Lower lobe of right lung (tissue), 2 donors: ENCODE results near the gene CTSL. TPM values are rescaled to one million over a fixed set of nuclear protein-coding genes. Genes with fewer than 3 reads are reported as not detected.
A peak's percentile ranks its signal among the peaks of the same experiment; 100 is the strongest.

Experiments
- ATAC-seq, 2 donors: fragments of 200-7000 bp; cut with Tn5 transposase; one replicate each; pipeline ENCODE4 v1.9.1; 2020 to 2022; ENCODE audit warnings: mild to moderate bottlenecking in 2 of 2, moderate library complexity in 2 of 2
- DNase-seq: peaks from one replicate; pipeline ENCODE4 v3.0.0-alpha.2; 2020
- H3K27ac ChIP-seq: fragments of 200-600 bp; one replicate; pipeline ENCODE4 v1.8.0; 2022
- H3K27me3 ChIP-seq: fragments of 200-600 bp; one replicate; pipeline ENCODE4 v1.8.0; 2022; ENCODE audit warnings: low read depth
- H3K36me3 ChIP-seq: fragments of 200-600 bp; one replicate; pipeline ENCODE4 v1.8.0; 2022; ENCODE audit warnings: mild to moderate bottlenecking
- H3K4me1 ChIP-seq: fragments of 200-600 bp; one replicate; pipeline ENCODE4 v1.8.0; 2022
- H3K4me3 ChIP-seq: fragments of 200-600 bp; one replicate; pipeline ENCODE4 v1.8.0; 2022; ENCODE audit warnings: mild to moderate bottlenecking
- H3K9me3 ChIP-seq: fragments of 200-600 bp; one replicate; pipeline ENCODE4 v1.8.0; 2022
- intact Hi-C: fragments of 100-400 bp; cut with DNase I; formaldehyde crosslinking; loops from one replicate; pipeline ENCODE4 v1.11.0; 2022
- long read RNA-seq: library from polyadenylated mRNA; unstranded; transcript quantifications from one replicate; pipeline ENCODE4 v2.0.0, GENCODE V29; 2021
- total RNA-seq: library from RNA; stranded (reverse); fragmentation: NEBNext Ultra II Directional; extraction: Animal tissue kit (Norgen Biotek cat#: 25700); gene quantifications from one replicate; pipeline ENCODE4 v1.2.1, GENCODE V29; 2021
- TF ChIP-seq, protein P1 (sequence below): fragments of 200-600 bp; IDR thresholded peaks from one replicate; pipeline ENCODE4 v1.8.0; 2022; ENCODE audit warnings: antibody characterized with exemption, mild to moderate bottlenecking
- donor health status: DM: no; HTN: yes; CAD: no; lungs with severe emphysema.

The CTSL gene
- total RNA-seq = 208 TPM
- long read RNA-seq, transcript CTSL-201 (8 exons, 1,436 nt) = major isoform, 57 of 147 reads
- long read RNA-seq, transcript CTSL-203 (8 exons, 2,177 nt) = minor isoform, 56 of 147 reads
- long read RNA-seq, partial matches to known transcripts = 12 of 147 reads
- long read RNA-seq, other reads (novel, unspliced or antisense) = 22 of 147 reads

DNA sequence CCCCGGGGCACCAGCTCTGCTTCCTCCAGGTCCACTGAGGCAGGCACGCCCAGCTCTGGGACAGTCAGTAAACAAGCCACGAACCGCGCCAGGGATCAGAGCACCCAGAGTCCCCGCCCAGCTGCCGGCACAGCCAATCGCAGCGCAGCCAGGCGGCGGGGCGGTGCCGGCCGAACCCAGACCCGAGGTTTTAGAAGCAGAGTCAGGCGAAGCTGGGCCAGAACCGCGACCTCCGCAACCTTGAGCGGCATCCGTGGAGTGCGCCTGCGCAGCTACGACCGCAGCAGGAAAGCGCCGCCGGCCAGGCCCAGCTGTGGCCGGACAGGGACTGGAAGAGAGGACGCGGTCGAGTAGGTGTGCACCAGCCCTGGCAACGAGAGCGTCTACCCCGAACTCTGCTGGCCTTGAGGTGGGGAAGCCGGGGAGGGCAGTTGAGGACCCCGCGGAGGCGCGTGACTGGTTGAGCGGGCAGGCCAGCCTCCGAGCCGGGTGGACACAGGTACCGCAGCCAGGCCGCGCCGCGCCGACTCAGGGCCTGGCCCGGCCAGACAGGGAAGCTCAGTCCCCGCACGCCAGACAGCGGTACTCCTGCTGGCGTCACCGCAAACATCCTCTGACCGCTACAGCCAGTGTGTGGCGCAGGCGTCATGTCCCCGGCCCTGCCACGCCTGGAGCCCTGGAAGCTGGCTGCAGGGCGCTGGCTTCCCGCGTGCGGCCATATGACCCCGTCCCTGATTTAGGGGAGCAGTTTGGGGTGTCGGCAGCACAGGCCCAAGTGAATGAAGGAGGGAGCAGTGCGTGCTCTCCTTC is at the start of gene CTSL:
TSS of gene CTSL (plus strand) at position 220 of the 810 bp plus-strand sequence. CDS start 1,485 bp downstream, outside the sequence.
- no peaks in the 10 kb centered on the region for H3K9me3 ChIP-seq
- TF ChIP-seq, protein P1, sequence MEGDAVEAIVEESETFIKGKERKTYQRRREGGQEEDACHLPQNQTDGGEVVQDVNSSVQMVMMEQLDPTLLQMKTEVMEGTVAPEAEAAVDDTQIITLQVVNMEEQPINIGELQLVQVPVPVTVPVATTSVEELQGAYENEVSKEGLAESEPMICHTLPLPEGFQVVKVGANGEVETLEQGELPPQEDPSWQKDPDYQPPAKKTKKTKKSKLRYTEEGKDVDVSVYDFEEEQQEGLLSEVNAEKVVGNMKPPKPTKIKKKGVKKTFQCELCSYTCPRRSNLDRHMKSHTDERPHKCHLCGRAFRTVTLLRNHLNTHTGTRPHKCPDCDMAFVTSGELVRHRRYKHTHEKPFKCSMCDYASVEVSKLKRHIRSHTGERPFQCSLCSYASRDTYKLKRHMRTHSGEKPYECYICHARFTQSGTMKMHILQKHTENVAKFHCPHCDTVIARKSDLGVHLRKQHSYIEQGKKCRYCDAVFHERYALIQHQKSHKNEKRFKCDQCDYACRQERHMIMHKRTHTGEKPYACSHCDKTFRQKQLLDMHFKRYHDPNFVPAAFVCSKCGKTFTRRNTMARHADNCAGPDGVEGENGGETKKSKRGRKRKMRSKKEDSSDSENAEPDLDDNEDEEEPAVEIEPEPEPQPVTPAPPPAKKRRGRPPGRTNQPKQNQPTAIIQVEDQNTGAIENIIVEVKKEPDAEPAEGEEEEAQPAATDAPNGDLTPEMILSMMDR = peak; percentile 22
- peak; percentile 96 to 97 for ATAC-seq
- peak within 1 kb of the TSS; percentile 90 for H3K27ac ChIP-seq
- H3K27me3 ChIP-seq = no peaks in the 10 kb centered on the region
- H3K4me1 ChIP-seq = peaks cover 32% of the 10 kb centered on the region
- H3K4me3 ChIP-seq = peak within 1 kb of the TSS; percentile 70
- peaks cover 35% of the 10 kb centered on the region for H3K36me3 ChIP-seq
- peak; percentile 92 for DNase-seq
- intact Hi-C loops = no loop called here

DNA sequence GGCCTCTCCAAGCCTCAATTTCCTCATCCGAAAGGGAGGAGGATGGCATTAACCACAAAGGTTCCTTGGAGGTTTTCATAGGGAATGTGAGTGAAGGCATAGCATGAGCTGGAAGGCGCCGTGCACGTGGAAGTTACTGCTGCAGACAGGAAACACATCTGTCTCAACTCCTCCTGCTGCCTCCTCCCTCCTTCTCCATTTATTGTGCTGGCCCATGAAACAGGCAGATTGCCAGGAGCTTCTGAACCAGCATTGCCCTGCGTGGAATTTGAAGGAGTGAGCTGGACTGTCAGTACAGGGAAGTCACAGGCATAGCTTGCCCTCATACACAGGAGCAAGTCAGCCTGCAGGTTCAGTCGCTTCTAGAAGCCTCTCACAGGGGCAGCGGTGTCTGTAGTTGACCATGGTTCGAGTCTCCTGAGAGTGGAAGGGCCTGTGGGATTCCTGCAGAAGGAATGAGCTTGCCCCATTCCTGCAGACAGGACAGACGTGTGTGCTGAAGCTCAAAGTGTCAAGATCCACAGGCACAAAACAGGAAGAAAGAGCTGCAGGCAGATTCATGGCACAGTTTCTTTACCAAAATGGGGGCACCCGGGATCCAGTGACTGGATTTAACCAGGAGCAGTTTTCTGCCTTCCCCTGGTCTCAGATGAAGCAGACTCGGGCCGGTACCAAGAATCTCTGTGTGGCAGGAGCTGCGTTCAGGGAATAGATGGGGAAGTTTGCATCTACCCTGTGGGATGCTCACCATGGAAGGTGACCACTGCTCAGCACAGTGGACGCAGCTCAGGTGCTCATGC is 48.7 kb upstream of the CTSL start:
- peaks cover 16% of the 10 kb centered on the region for H3K4me1 ChIP-seq
- TF ChIP-seq, protein P1 = no peak
- no peaks in the 10 kb centered on the region for H3K9me3 ChIP-seq
- DNase-seq = no peak
- intact Hi-C loops = no loop called here
- no peak overlapping the region for H3K27ac ChIP-seq
- H3K27me3 ChIP-seq = no peaks in the 10 kb centered on the region
- ATAC-seq = peak in 1 of 2 donors; percentile 13
- peaks cover 30% of the 10 kb centered on the region for H3K36me3 ChIP-seq
- H3K4me3 ChIP-seq = no peak overlapping the region

DNA sequence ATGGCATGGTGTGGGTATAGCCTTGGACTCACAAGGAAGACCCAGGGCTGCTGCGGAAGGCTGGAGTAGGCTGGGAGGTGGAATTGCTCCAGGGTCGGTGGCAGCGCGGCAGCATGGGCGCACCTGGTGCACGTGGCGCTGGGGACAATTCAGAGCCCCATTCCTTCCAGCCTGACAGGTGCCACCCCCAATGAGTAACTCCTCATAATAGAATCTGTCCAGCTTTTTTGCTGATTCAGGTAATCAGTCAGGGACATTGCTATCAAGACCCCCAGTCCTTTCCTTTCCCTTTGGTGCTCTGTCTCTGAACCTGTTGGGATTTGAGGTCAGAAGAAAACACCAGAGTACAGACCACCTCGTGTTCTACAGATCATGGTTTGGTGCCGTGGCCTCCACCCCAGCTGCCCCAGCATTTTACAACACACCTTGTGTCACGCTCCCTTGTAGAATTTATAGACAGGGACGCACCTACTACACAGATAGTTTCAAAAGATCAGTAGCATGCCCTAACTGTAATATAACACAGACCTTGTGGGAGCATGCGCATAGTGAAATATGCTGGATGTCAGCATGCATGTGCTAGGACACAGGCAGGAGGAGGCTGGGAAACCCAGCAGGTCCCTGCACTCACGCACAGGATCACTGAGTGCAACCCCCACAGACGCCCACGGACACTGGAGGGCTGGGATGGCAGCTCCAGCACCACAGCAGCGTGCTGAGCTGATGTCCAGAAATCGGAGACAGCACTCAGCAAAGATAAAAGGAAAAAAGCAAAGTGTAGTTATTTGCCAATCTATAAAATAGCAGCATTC is 47.9 kb upstream of the CTSL start:
- Histone ChIP-seq H3K36me3 (peaks cover 27% of the 10 kb centered on the region), H3K27me3 (no peaks in the 10 kb centered on the region), H3K27ac (no peak overlapping the region), H3K4me1 (peaks cover 16% of the 10 kb centered on the region), H3K4me3 (no peak overlapping the region), H3K9me3 (no peaks in the 10 kb centered on the region)
- intact Hi-C loops = no loop called here
- DNase-seq = no peak
- TF ChIP-seq, protein P1 = no peak
- no peak for ATAC-seq

DNA sequence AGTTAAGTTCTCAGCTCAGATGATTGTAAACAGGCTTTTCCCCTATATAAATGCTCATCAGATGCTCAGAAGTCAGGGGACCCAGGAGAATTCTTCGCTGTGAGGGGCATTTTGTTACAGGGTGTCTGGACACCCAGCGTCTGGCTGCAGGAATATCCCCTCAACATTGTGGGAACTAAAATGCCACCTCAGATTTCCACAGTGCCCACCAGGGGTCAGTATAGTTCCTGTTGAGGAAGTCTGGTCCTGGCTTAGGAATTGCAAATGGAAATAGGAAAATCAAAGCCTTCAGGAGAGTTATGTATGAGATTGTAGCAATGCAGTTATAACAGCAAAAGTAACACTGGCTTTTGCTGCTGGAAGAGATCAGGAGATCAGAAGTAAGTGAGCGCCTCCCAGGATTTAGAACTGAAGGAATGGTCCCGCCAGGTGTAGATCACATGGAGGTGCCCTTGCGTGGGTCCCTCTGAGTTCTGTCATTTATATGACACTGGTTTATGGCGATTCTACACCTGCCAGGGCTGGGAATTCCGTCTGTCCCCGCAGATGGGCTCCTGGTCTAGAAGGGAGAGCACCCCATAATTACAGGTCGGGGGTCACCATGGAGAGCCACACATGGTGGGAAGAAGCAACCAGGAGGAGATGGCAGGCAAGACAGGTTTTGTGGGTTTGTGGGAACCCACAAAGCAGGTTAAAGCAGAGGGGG is 47.1 kb upstream of the CTSL start:
- no peaks in the 10 kb centered on the region for H3K9me3 ChIP-seq
- peak in 1 of 2 donors; percentile 12 for ATAC-seq
- TF ChIP-seq, protein P1 = peak; percentile 73
- H3K27ac ChIP-seq = no peak overlapping the region
- DNase-seq = no peak
- intact Hi-C loops = no loop called here
- no peaks in the 10 kb centered on the region for H3K27me3 ChIP-seq
- H3K36me3 ChIP-seq = peaks cover 33% of the 10 kb centered on the region
- H3K4me3 ChIP-seq = no peak overlapping the region
- H3K4me1 ChIP-seq = peaks cover 17% of the 10 kb centered on the region
